Testis (tissue), 2 donors: ENCODE results near the gene MTHFR.

ENCODE experiments used
- CTCF ChIP-seq, 3 experiments: fragments of 450-650 bp in 2 of 3; fragments of 200-600 bp in 1 of 3; sonication (generic) in 1 of 3; IDR thresholded peaks; one replicate each; pipeline ENCODE4 v1.5.1; 2016 to 2019; ENCODE audit warnings: antibody characterized with exemption in 3 of 3, mild to moderate bottlenecking in 2 of 3, moderate library complexity in 1 of 3
- POLR2A ChIP-seq: fragments of 450-650 bp; IDR thresholded peaks from one replicate; pipeline ENCODE4 v1.6.1; 2017; ENCODE audit warnings: antibody characterized with exemption, mild to moderate bottlenecking, moderate library complexity

GRCh38 chr1:11782127-11782708 is 23.5 kb downstream of the MTHFR start:
- TF ChIP-seq CTCF (IDR thresholded peaks at IDR 0.05) (no peak), POLR2A (no peak)
